SHP77 (cell line): ENCODE measurements around the gene CYB5A.
"Not testable (repeated sequence)": the region's sequence is repeated elsewhere in the genome, so short reads cannot be mapped to it uniquely, and the experiment has no call there.

ENCODE experiments used
- DNase-seq, 2 experiments: peaks; one replicate each; lab custom pipeline; 2025; lab: John Stamatoyannopoulos, UW

CYB5A gene

GRCh38 chr18:74291771-74292540 is at the start of gene CYB5A:
Gene CYB5A (minus strand): TSS chr18:74291963. CDS start chr18:74291875, 88 bp downstream.
- peak; percentile 94 to 95 for DNase-seq

- no peak for DNase-seq
Measured at GRCh38 chr18:74337912-74338309, 46.1 kb upstream of the CYB5A start.

GRCh38 chr18:74337155-74337911 is 45.6 kb upstream of the CYB5A start:
- DNase-seq, result no peak

- DNase-seq, result no peak
Measured at GRCh38 chr18:74336656-74337055, 44.9 kb upstream of the CYB5A start.

GRCh38 chr18:74334242-74334893 is 42.6 kb upstream of the CYB5A start:
- no peak for DNase-seq

- DNase-seq, result no peak
Measured at GRCh38 chr18:74333091-74333490, 41.3 kb upstream of the CYB5A start.

GRCh38 chr18:74331404-74331803 is 39.6 kb upstream of the CYB5A start:
- DNase-seq, result peak; percentile 3 to 6

- no peak for DNase-seq
Measured at GRCh38 chr18:74329688-74330205, 38.0 kb upstream of the CYB5A start.

GRCh38 chr18:74328206-74328605 is 36.4 kb upstream of the CYB5A start:
- no peak for DNase-seq

GRCh38 chr18:74326791-74327190 is 35.0 kb upstream of the CYB5A start:
- DNase-seq, result not testable (repeated sequence)

GRCh38 chr18:74326231-74326630 is 34.5 kb upstream of the CYB5A start:
- DNase-seq, result no peak

- no peak for DNase-seq
Measured at GRCh38 chr18:74316257-74317170, 24.8 kb upstream of the CYB5A start.

GRCh38 chr18:74315464-74316256 is 23.9 kb upstream of the CYB5A start, which contains the start of gene C18orf63:
Gene C18orf63 (plus strand): TSS chr18:74315839. CDS start chr18:74317866, 2,027 bp downstream.
- no peak for DNase-seq

GRCh38 chr18:74314759-74315463 is 23.1 kb upstream of the CYB5A start:
- DNase-seq, result no peak

- no peak for DNase-seq
Measured at GRCh38 chr18:74311000-74311399, 19.2 kb upstream of the CYB5A start.

GRCh38 chr18:74310411-74310810 is 18.6 kb upstream of the CYB5A start:
- peak; percentile 22 to 35 for DNase-seq

GRCh38 chr18:74303936-74304335 is 12.2 kb upstream of the CYB5A start:
- no peak for DNase-seq

- DNase-seq, result no peak
Measured at GRCh38 chr18:74303306-74303705, 11.5 kb upstream of the CYB5A start.

GRCh38 chr18:74299746-74300145 is 8.0 kb upstream of the CYB5A start:
- DNase-seq, result no peak

- no peak for DNase-seq
Measured at GRCh38 chr18:74299162-74299561, 7.4 kb upstream of the CYB5A start.
